Kidney (tissue), 14 donors: ENCODE data around the gene TBCB. TPM values are rescaled to one million over a fixed set of nuclear protein-coding genes. Genes with fewer than 3 reads are reported as not detected.
"Not testable (repeated sequence)": the region's sequence is repeated elsewhere in the genome, so short reads cannot be mapped to it uniquely, and the experiment has no call there.

Experiments used
- DNase-seq, 5 donors: peaks; one replicate each; pipeline ENCODE4 v3.0.0-alpha.2; 2013 to 2020
- FAIRE-seq: peaks from 2 replicates; lab custom pipeline; 2012; peaks lifted over from hg19 to GRCh38; lab: Jason Lieb, UNC
- H3K27ac ChIP-seq, 2 donors: one replicate each; pipeline ENCODE4 v1.7.0; 2013; ENCODE audit warnings: low read depth in 2 of 2, low read length in 2 of 2, inconsistent platforms in 1 of 2
- H3K27me3 ChIP-seq: one replicate; pipeline ENCODE4 v1.7.1; 2013; ENCODE audit warnings: low read length, inconsistent platforms; ENCODE audit not compliant: control insufficient read depth, insufficient read depth
- H3K36me3 ChIP-seq, 3 donors: one replicate each; pipeline versions ENCODE4 v1.7.0 to v1.7.1; 2013; ENCODE audit warnings: low read length in 3 of 3, control low read depth in 1 of 3, inconsistent platforms in 1 of 3; ENCODE audit not compliant: insufficient read depth in 3 of 3, control insufficient read depth in 2 of 3
- H3K4me1 ChIP-seq, 3 donors: one replicate each; pipeline versions ENCODE4 v1.7.0 to v1.7.1; 2013; ENCODE audit warnings: low read length in 3 of 3, inconsistent platforms in 1 of 3, low read depth in 1 of 3; ENCODE audit not compliant: control insufficient read depth in 2 of 3, insufficient read depth in 2 of 3
- H3K4me3 ChIP-seq, 3 donors: one replicate each; pipeline versions ENCODE4 v1.7.0 to v1.8.1; 2013; ENCODE audit warnings: low read length in 3 of 3, control low read depth in 1 of 3, inconsistent platforms in 1 of 3
- H3K9ac ChIP-seq, 3 donors: one replicate each; pipeline versions ENCODE4 v1.7.0 to v1.7.1; 2013; ENCODE audit warnings: low read length in 3 of 3, control low read depth in 1 of 3, inconsistent platforms in 1 of 3
- H3K9me3 ChIP-seq, 3 donors: one replicate each; pipeline versions ENCODE4 v1.7.0 to v1.7.1; 2013; ENCODE audit warnings: low read length in 3 of 3, control low read depth in 1 of 3, inconsistent platforms in 1 of 3; ENCODE audit not compliant: control insufficient read depth in 2 of 3, insufficient read depth in 1 of 3
- intact Hi-C: fragments of 100-400 bp; cut with DNase I; formaldehyde crosslinking; loops from one replicate; pipeline ENCODE4 v1.11.1; 2022
- polyA plus RNA-seq: library from polyadenylated mRNA; stranded (reverse); fragments of 350-450 nt; fragmentation: Illumina TruSeq; extraction: RNeasy Lipid Tissue Mini Kit (QIAGEN cat#74804); gene quantifications from one replicate; pipeline ENCODE4 v1.2.3, GENCODE V29; 2014; ENCODE audit warnings: low read depth, low replicate concordance; ENCODE audit not compliant: insufficient read depth
- total RNA-seq: library from RNA; stranded (reverse); fragmentation: NEBNext Ultra II Directional; extraction: Animal tissue kit (Norgen Biotek cat#: 25700); gene quantifications from one replicate; pipeline ENCODE4 v1.2.1, GENCODE V29; 2021
- TF ChIP-seq, protein P1 (sequence below): IDR thresholded peaks from 3 replicates; pipeline ENCODE4 v1.5.1; 2012; ENCODE audit warnings: mild to moderate bottlenecking, moderate library complexity, borderline replicate concordance; ENCODE audit not compliant: insufficient read depth; ENCODE audit errors: extremely low read depth
- donor health status: control.
- donor health status: control.
- donor health status: control.
- donor health status: control.
- donor health status: control.
- donor health status: DM: yes; HTN: yes; CAD: no.
- donor health status: Normal renal cell carcinoma (clear cell type).

TBCB gene
- total and polyA plus RNA-seq, 2 donors from 2014 or later = 144 to 242 TPM

DNA sequence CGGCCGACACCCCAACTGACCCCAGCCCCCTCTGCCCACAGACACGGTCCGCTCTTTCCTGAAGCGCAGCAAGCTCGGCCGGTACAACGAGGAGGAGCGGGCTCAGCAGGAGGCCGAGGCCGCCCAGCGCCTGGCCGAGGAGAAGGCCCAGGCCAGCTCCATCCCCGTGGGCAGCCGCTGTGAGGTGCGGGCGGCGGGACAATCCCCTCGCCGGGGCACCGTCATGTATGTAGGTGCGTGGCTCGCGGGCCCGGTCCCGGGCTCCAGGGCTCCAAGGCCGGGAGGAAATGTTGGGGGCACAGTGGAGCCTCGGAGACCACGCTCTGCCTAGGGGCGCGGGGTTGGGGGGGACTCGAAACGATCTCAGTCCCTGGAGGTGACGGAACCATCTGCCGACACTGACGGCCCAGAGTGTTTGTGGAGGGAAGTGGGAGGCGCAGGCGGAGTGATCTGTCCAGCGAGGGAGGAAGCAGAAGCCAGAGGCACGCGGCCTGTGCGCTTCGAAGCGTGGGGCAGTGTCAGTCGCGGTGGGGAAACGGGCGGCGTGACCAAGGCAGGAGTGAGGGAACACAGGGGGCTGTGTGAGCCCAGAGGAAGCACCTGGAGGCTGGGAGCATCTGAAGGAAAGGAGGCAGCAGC, 6.3 kb downstream of the TBCB start:
- H3K36me3 ChIP-seq = peaks cover 3 to 24% (median 17%) of the 10 kb centered on the region in 3 donors
- no peaks in the 10 kb centered on the region for H3K27me3 ChIP-seq
- no peak overlapping the region for H3K27ac ChIP-seq
- FAIRE-seq = no peak
- TF ChIP-seq, protein P1, sequence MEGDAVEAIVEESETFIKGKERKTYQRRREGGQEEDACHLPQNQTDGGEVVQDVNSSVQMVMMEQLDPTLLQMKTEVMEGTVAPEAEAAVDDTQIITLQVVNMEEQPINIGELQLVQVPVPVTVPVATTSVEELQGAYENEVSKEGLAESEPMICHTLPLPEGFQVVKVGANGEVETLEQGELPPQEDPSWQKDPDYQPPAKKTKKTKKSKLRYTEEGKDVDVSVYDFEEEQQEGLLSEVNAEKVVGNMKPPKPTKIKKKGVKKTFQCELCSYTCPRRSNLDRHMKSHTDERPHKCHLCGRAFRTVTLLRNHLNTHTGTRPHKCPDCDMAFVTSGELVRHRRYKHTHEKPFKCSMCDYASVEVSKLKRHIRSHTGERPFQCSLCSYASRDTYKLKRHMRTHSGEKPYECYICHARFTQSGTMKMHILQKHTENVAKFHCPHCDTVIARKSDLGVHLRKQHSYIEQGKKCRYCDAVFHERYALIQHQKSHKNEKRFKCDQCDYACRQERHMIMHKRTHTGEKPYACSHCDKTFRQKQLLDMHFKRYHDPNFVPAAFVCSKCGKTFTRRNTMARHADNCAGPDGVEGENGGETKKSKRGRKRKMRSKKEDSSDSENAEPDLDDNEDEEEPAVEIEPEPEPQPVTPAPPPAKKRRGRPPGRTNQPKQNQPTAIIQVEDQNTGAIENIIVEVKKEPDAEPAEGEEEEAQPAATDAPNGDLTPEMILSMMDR = no peak
- DNase-seq = no peak
- no peak overlapping the region for H3K4me3 ChIP-seq
- intact Hi-C loops = loop anchor here (5.0 kb wide), 1 partner anchor 51 kb away; no protein-coding TSS in a partner anchor
- no peaks in the 10 kb centered on the region for H3K9me3 ChIP-seq
- peaks cover 0 to under 1% (median 0%) of the 10 kb centered on the region in 3 donors for H3K4me1 ChIP-seq
- no peak overlapping the region for H3K9ac ChIP-seq

DNA sequence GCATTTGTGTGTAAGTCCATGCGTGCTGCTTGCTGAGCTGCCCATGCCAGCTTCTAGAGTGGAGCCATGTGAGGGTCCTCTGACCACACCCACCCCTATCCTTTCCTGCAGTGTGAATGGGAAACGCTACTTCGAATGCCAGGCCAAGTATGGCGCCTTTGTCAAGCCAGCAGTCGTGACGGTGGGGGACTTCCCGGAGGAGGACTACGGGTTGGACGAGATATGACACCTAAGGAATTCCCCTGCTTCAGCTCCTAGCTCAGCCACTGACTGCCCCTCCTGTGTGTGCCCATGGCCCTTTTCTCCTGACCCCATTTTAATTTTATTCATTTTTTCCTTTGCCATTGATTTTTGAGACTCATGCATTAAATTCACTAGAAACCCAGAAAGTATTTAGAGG, 10.3 kb downstream of the TBCB start:
- Histone ChIP-seq H3K9me3 (no peaks in the 10 kb centered on the region), H3K36me3 (peaks cover 0 to 13% (median 9%) of the 10 kb centered on the region in 3 donors), H3K4me1 (peaks cover 0 to 9% (median 4%) of the 10 kb centered on the region in 3 donors), H3K9ac (no peak overlapping the region), H3K27me3 (no peaks in the 10 kb centered on the region), H3K27ac (no peak overlapping the region), H3K4me3 (no peak overlapping the region)
- intact Hi-C loops = no loop called here
- DNase-seq (no peak), FAIRE-seq (no peak)
- TF ChIP-seq, protein P1 = no peak

- Histone ChIP-seq H3K9ac (peak overlapping the region; percentile 28 to 73 (median 73)), H3K4me1 (peaks cover 0 to 9% (median 4%) of the 10 kb centered on the region in 3 donors), H3K36me3 (peaks cover 0 to 13% (median 8%) of the 10 kb centered on the region in 3 donors), H3K27ac (peak overlapping the region; percentile 86 to 89), H3K27me3 (no peaks in the 10 kb centered on the region), H3K4me3 (peak overlapping the region; percentile 62 to 75 (median 71)), H3K9me3 (no peaks in the 10 kb centered on the region)
- no peak for DNase-seq
- FAIRE-seq = no peak
- intact Hi-C loops = no loop called here
- TF ChIP-seq, protein P1 = no peak
These were observed 13.1 kb downstream of the TBCB start for GRCh38 chr19:36128392-36128736.

GRCh38 chr19:36131221-36131620, 16.0 kb downstream of the TBCB start:
- FAIRE-seq, H3K27me3 ChIP-seq, DNase-seq, H3K9ac ChIP-seq, H3K36me3 ChIP-seq, H3K4me3 ChIP-seq, H3K27ac ChIP-seq, intact Hi-C loops, H3K9me3 ChIP-seq, H3K4me1 ChIP-seq: not testable (repeated sequence)

- H3K36me3 ChIP-seq, DNase-seq, H3K9me3 ChIP-seq, H3K27ac ChIP-seq, FAIRE-seq, intact Hi-C loops, H3K9ac ChIP-seq, H3K4me1 ChIP-seq, H3K27me3 ChIP-seq, H3K4me3 ChIP-seq: not testable (repeated sequence)
These were observed 19.6 kb downstream of the TBCB start for GRCh38 chr19:36134867-36135266.
